GM12878 (cell line): ENCODE measurements around the gene PRDM1. TPM values are rescaled to one million over a fixed set of nuclear protein-coding genes. Genes with fewer than 3 reads are reported as not detected.

Experiments used
- ATAC-seq: fragments of 200-7000 bp; cut with Tn5 transposase; 3 replicates; pipeline ENCODE4 v1.9.1; 2020; ENCODE audit warnings: mild to moderate bottlenecking, moderate library complexity
- BruUV-seq: library from RNA; stranded (reverse); fragments of 400-500 nt; replicated peaks from 2 replicates; lab custom pipeline; 2021; lab: Mats Ljungman, UMichigan
- CTCF ChIA-PET: fragments of 300-600 bp; sonication (Branson Sonifier 250); formaldehyde crosslinking; extraction: SDS; loops from one replicate; lab custom pipeline; 2021; ENCODE audit warnings: inconsistent platforms; lab: Yijun Ruan, JAX
- POLR2A ChIA-PET: fragments of 350-600 bp; formaldehyde crosslinking; extraction: SDS; loops from one replicate; lab custom pipeline; 2021; ENCODE audit warnings: inconsistent platforms; lab: Charles Lee
- RAD21 ChIA-PET: fragments of 300-600 bp; sonication (Branson Sonifier 250); formaldehyde crosslinking; loops from one replicate; lab custom pipeline; 2023; ENCODE audit warnings: antibody characterized with exemption; ENCODE audit not compliant: unreplicated experiment; lab: Charles Lee
- SMC1A ChIA-PET: fragments of 300-600 bp; sonication (Branson Sonifier 250); formaldehyde crosslinking; loops from one replicate; lab custom pipeline; 2023; ENCODE audit not compliant: unreplicated experiment, uncharacterized antibody; lab: Charles Lee
- DNase-seq: peaks from one replicate; pipeline ENCODE4 v3.0.0-alpha.2; 2011; ENCODE audit warnings: low read depth, low spot score
- FAIRE-seq: peaks from 3 replicates; lab custom pipeline; 2011; peaks lifted over from hg19 to GRCh38; lab: Jason Lieb, UNC
- H2AFZ ChIP-seq: 2 replicates; pipeline ENCODE4 v1.6.0; 2011; ENCODE audit warnings: low read depth, low read length, control low read depth; ENCODE audit not compliant: control insufficient read depth
- H3K27ac ChIP-seq: 2 replicates; pipeline ENCODE4 v1.5.1; 2011; ENCODE audit warnings: control low read depth; ENCODE audit not compliant: control insufficient read depth, insufficient read depth
- H3K27me3 ChIP-seq, 2 experiments: replicated peaks in 1 of 2; 2 replicates each; pipeline versions ENCODE4 v1.6.0 to v1.6.1; 2011; ENCODE audit warnings: low read length in 1 of 2; ENCODE audit not compliant: control insufficient read depth in 2 of 2, insufficient read depth in 2 of 2
- H3K36me3 ChIP-seq, 2 experiments: 2 replicates each; pipeline ENCODE4 v1.5.1; 2011; ENCODE audit warnings: low read length in 1 of 2; ENCODE audit not compliant: control insufficient read depth in 2 of 2, insufficient read depth in 2 of 2
- H3K4me1 ChIP-seq: 2 replicates; pipeline ENCODE4 v1.6.1; 2011; ENCODE audit warnings: mild to moderate bottlenecking, low read length, moderate library complexity, mixed read lengths; ENCODE audit not compliant: control insufficient read depth, insufficient read depth
- H3K4me2 ChIP-seq: 2 replicates; pipeline ENCODE4 v1.6.0; 2011; ENCODE audit warnings: control low read depth; ENCODE audit not compliant: control insufficient read depth, insufficient read depth
- H3K4me3 ChIP-seq: fragments of 200-600 bp; sonication (generic); 2 replicates; pipeline ENCODE4 v1.5.1; 2016
- H3K79me2 ChIP-seq: 2 replicates; pipeline ENCODE4 v1.6.0; 2011; ENCODE audit warnings: low read length; ENCODE audit not compliant: control insufficient read depth, insufficient read depth
- H3K9ac ChIP-seq: 2 replicates; pipeline ENCODE4 v1.8.0; 2011; ENCODE audit warnings: low read length, control low read depth, mixed read lengths; ENCODE audit not compliant: control insufficient read depth, insufficient read depth
- H3K9me3 ChIP-seq: replicated peaks from 3 replicates; pipeline ENCODE4 v1.5.1; 2011; ENCODE audit warnings: mild to moderate bottlenecking, low read length; ENCODE audit not compliant: control insufficient read depth, insufficient read depth
- H4K20me1 ChIP-seq: 2 replicates; pipeline ENCODE4 v1.6.0; 2011; ENCODE audit not compliant: control insufficient read depth, insufficient read depth
- ATF2 ChIP-seq: IDR thresholded peaks from 2 replicates; pipeline ENCODE4 v1.6.1; 2012; ENCODE audit warnings: low read length, inconsistent platforms
- CHD2 ChIP-seq: IDR thresholded peaks from 2 replicates; pipeline ENCODE4 v1.6.1; 2011; ENCODE audit warnings: low read depth, low read length, improper control_type of control experiment, borderline replicate concordance
- IKZF1 ChIP-seq: fragments of 450-650 bp; conservative IDR thresholded peaks from 2 replicates; pipeline ENCODE4 v1.6.1; 2017; ENCODE audit warnings: antibody characterized with exemption, mild to moderate bottlenecking
- IKZF2 ChIP-seq, 2 experiments: fragments of 450-650 bp; IDR thresholded peaks; 2 replicates each; pipeline ENCODE4 v1.6.1; 2017; ENCODE audit warnings: mild to moderate bottlenecking in 2 of 2, moderate library complexity in 2 of 2
- JUNB ChIP-seq: IDR thresholded peaks from 2 replicates; pipeline ENCODE4 v1.6.1; 2016; ENCODE audit warnings: antibody characterized with exemption, mild to moderate bottlenecking
- NR2C2 ChIP-seq: IDR thresholded peaks from 2 replicates; pipeline ENCODE4 v1.6.1; 2011; ENCODE audit warnings: borderline replicate concordance, low read depth; ENCODE audit not compliant: control insufficient read depth, insufficient read length
- SMAD1 ChIP-seq: fragments of 450-650 bp; IDR thresholded peaks from 2 replicates; pipeline ENCODE4 v1.6.1; 2018; ENCODE audit warnings: mild to moderate bottlenecking, low read depth; ENCODE audit not compliant: partially characterized antibody
- ZNF384 ChIP-seq: IDR thresholded peaks from 2 replicates; pipeline ENCODE4 v1.6.1; 2012; ENCODE audit warnings: low read depth, mild to moderate bottlenecking, low read length, improper control_type of control experiment, borderline replicate concordance
- in situ Hi-C: fragments of 300-500 bp; cut with MboI; formaldehyde crosslinking; loops from 9 replicates; pipeline ENCODE4 v1.14.3; 2018; ENCODE audit warnings: mixed read lengths
- intact Hi-C: fragments of 100-400 bp; cut with micrococcal nuclease; formaldehyde crosslinking; loops from one replicate; pipeline ENCODE4 v1.14.2; 2022; ENCODE audit not compliant: unreplicated experiment
- polyA plus RNA-seq, 11 experiments: library from polyadenylated mRNA; depleted of rRNA in 4 of 11; unstranded in 6 of 11; stranded (reverse) in 5 of 11; fragments of >200 nt; fragmentation: Nextera tagmentation in 4 of 11; fragmentation: Illumina TruSeq in 1 of 11; extraction: Ambion mirVana in 4 of 11; extraction: Trizol in 1 of 11; gene quantifications; 1 replicate in 1 of 11; 2 replicates in 10 of 11; pipeline versions ENCODE4 v1.2.1 to v1.2.3, GENCODE V29; 2011 to 2016; ENCODE audit warnings: inconsistent platforms in 2 of 11, missing spikeins in 2 of 11, low read depth in 1 of 11
- total RNA-seq, 4 experiments: library from RNA; depleted of rRNA in 3 of 4; stranded (reverse); fragments of >200 nt in 3 of 4; fragmentation: Illumina TruSeq in 1 of 4; extraction: Trizol in 1 of 4; gene quantifications; 2 replicates each; pipeline versions ENCODE4 v1.2.1 to v1.2.3, GENCODE V29; 2013 to 2021

PRDM1 gene
- total and polyA plus RNA-seq, 10 of the 15 experiments (the other 5 are each of a cell fraction or from before 2014, with no cell fraction given) = 1.9 to 15.8 (median 4.1) TPM

- SMC1A ChIA-PET = interaction anchor here (1.2 kb wide), 1 partner anchor 10 kb away, joined by 3 read pairs; no protein-coding TSS in a partner anchor
- BruUV-seq = no TSS peak
- DNase-seq = no peak
- ATAC-seq = no peak
- TF ChIP-seq NR2C2 (no peak), SMAD1 (no peak), CHD2 (no peak), JUNB (no peak), IKZF1 (no peak), ZNF384 (no peak), IKZF2 (IDR thresholded peaks at IDR 0.05) (no peak), ATF2 (no peak)
- TF ChIP-seq, all 136 proteins: peak for 0
- Histone ChIP-seq H3K9ac (no peak overlapping the region), H3K4me2 (no peak overlapping the region), H3K27ac (no peak overlapping the region), H3K9me3 (no peaks in the 10 kb centered on the region; the same call in 1 of the 3 replicates), H3K27me3 (peaks cover 0 to 4% of the 10 kb centered on the region in 2 experiments; a peak in 1 of 4 replicates), H2AFZ (no peak overlapping the region), H4K20me1 (no peaks in the 10 kb centered on the region), H3K79me2 (no peaks in the 10 kb centered on the region), H3K4me1 (no peaks in the 10 kb centered on the region), H3K4me3 (no peak overlapping the region), H3K36me3 (no peaks in the 10 kb centered on the region)
- ChIA-PET POLR2A (no interaction called here), CTCF (interaction anchor here (1.2 kb wide), 1 partner anchor 19 kb away, joined by 3 read pairs; no protein-coding TSS in a partner anchor), RAD21 (no interaction called here)
- in situ Hi-C loops (no loop called here), intact Hi-C loops (no loop called here)
- FAIRE-seq = no peak
Measured at GRCh38 chr6:106037060-106037459, 49.1 kb upstream of the PRDM1 start.
